GM18526 (cell line): ENCODE measurements around the gene FGD4.

Experiments
- POLR2A ChIP-seq: IDR thresholded peaks from 3 replicates; pipeline ENCODE4 v1.6.1; 2011; ENCODE audit not compliant: insufficient read length; ENCODE audit errors: extremely low read depth

FGD4 gene

DNA sequence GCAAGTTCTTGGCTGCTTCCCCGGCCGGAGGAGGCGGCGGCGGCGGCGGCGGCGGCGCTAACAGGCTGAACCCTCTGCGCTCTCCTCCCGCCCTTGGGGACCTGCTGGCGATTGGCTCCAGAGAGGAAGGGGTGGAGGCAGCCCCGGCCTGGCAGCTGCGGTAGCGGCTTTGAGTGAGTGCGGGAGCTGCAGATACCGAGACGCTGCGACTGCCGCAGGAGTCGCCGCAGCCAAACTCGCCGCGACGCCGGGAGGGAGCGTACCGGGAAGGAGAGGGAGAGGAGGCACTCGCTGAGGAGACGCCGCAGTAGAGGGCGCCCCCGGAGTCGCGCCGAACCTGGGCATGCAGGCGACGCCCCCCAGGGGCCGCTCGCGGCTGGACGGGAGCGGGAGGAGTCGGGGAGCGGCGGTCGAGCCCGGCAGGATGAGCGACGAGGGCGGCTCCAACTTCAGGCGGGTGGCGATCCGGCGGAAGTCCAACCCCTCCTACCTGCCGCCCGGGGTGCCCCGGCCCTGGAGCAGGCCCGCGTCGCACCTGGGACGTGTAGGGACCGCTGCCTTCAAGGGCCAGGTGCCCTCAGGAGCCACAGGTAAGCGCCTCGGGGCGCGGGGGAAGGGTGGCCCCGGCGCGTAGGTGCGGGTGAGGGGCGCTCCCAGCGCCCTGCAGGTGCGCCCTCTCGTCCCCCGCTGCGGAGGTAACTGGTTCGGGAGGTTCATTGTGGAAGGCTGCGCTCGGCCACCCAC, at the start of gene FGD4:
TSS of gene FGD4 (plus strand) at position 189 of the 744 bp plus-strand sequence.
- no peak for TF ChIP-seq POLR2A

DNA sequence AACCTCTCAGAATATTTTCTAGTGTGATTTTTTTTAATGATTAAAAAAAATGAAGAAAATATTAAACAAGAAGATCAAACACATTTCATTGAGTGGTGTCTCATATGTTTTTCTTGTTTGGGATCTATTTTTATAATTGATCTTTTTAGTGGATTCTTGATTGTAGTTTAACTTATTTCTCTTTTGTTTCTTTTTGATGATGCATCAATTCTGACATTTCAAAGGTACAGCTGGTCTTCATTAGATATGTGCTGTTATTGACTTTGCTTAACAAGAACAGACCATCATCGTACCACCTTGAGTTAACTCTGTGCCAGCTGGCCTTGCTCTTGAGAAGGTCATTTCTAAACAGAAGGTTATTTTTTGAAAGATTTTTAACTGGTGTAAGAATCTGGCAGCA, 45.8 kb upstream of the FGD4 start:
- no peak for TF ChIP-seq POLR2A

DNA sequence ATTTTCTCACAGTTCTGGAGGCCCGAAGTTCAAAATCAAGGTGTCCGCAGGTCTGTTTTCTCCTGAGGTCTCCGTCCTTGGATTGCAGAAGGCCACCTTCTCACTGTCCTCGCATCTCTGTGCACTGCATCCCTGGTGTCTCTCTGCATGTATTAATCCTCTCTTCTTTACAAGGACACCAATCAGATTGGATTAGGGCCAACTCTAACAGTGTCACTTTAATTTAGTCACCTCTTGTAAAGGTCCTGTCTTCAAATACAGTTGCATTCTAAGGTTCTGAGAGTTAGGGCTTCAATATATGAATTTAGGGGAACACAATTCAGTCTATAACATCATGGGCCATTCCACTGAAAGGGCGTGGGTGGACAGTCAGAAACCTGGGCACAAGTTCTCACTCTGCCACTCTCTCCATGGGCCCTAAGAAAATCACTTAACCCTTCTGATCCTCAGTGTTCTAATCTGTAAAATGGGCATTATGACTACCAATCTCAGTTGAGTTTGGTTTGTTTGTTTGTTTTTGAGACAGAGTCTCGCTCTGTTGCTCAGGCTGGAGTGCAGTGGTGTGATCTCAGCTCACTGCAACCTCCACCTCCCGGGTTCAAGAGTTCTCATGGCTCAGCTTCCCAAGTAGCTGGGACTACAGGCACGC, 41.6 kb upstream of the FGD4 start:
- no peak for TF ChIP-seq POLR2A

DNA sequence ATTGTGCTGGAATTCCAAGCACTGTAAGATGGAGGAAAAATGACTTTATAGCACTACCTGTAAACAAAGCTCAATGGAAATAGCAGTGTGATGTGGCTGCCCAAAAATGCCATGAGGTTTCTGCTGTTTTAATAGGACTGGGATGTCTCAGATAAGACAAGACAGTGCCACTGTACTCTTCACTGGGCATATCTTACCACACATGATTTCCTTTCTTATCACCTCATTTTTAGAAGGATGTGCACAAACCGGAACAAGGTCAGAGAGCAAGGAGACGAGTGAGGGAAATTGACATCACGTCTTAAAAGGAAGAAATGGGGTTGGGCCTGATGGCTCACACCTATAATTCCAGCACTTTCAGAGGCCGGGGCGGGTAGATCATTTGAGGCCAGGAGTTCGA, 38.4 kb upstream of the FGD4 start:
- no peak for TF ChIP-seq POLR2A

DNA sequence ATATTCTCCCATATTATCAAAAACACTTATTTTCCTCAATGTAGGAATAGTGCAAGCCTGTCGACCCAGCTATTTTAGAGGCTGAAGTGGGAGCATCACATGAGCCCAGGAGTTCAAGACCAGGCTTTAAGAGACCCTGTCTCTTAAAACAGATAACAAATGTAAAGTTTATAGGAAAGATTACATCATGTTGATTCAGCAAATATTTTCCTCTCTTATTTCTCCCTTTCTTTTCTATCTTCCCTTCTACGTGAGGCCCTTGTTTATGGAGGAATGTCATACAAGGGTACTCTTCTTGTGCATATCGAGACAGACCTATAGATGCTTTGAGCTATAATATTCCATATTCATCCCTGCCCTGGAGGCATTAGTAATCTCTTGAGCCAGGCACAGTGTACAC, 36.5 kb upstream of the FGD4 start:
- no peak for TF ChIP-seq POLR2A

DNA sequence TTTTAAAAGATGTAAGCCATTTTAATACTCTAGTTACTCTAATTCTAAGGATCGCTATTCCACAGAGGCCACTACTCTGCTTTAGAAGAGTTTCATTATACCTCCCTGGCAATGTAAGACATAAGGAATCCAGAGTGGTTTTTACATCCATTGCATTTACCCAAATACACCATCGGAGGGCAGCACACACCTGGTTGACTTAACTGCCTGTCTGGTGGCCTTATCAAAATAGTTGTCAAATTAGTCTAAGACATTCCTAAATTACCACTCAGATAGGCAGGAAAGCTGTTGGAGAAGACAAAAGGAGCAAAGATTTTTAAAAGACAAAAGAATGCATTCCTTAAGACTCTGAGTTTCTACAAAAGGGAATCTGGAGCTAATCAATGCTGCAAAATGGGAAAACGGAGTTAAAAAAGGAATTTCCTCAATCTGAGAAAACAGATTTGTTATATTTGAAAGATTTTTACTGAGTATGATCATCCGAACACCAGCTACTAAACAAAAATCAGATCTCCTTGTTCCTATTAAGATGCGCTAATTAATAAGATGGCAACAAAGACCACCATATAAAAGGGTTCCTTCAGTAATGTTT, 33.8 kb upstream of the FGD4 start:
- no peak for TF ChIP-seq POLR2A

DNA sequence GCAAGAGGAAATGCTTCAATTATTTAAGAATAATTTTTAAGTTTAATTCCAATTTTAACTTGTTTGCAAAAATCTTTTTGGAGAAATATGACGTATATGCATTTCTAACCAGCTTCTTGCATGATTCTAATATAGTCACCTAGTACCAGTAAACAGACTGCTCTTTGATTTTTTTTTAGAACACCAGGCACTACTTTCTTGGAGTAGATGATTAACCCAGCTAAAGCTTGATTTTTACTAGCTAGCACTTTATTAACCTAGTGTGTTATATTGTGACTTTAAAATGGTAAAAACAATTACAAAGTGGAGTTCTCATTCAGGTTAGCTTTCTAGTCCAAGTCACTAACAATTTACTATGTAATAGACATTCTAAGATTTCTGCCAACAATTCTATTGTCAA, 32.6 kb upstream of the FGD4 start:
- no peak for TF ChIP-seq POLR2A

DNA sequence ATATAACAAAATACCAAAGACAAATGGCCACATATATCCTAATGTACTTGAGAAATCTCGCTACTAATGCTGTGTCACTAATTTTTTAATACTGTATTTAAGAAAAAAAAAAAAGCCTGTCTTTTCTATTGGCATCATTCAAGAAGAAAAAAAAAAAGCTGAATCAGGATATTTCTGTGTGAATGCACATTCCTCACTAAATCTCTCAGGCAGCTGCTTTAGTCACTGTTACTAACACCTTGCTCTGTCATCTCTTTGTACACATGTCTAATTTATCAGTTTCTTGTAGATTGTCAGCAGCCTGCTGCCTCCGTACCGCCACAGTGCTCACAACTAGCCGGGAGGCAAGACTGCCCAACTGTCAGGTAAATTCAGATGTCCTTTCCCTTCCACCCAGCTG, 32.0 kb upstream of the FGD4 start:
- no peak for TF ChIP-seq POLR2A

DNA sequence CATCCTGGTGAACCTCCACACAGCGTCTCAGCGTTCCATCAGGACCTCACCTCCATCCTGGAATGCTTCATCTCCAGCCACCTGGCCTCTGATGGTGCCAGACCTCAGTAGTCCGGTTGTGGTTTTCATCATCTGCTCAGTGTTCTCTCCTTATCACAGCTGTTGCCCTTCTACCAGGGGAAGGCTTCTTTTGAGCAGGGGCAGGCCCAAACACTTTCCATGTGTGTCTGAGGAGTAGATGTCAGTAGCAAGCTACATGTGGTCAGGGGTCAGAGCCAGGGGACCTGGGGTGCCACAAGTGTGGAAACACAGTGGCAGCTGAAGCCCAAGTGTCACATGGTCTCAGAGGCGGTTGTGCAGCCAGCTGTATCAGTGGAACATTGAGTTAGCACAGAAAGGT, 30.2 kb upstream of the FGD4 start:
- no peak for TF ChIP-seq POLR2A

DNA sequence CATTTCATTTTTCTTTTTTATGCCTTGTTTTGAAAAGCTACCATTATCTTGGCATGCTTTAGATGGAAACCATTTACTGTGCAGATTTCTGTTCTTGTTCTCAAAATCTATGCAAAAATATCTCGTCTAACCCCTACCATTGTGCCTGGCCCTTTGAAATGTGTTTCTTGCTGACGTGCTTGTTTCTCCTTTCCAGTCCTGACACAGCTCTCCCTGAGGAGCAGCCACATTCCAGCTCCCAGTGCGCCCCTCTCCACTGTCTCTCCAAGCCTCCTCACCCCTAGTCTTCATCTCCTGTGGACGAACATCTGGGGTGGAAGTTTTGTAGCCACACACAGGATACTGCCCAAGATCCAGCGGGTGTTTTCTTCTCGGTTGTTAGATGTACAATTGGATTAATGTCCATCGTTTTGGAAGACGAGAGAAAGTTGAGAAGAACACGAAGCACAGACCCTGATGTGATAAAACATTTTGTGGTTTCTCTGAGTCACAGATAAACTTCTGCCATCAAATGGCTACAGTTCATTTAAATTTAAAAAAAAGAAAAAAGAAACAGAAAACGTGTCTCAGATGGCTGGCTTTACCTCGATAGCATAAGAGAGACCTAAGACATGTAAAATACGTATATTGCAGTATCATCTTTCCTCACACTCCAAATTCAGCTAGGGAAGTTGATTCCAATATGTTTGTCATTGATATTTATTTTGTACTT, 21.9 kb upstream of the FGD4 start:
- no peak for TF ChIP-seq POLR2A

DNA sequence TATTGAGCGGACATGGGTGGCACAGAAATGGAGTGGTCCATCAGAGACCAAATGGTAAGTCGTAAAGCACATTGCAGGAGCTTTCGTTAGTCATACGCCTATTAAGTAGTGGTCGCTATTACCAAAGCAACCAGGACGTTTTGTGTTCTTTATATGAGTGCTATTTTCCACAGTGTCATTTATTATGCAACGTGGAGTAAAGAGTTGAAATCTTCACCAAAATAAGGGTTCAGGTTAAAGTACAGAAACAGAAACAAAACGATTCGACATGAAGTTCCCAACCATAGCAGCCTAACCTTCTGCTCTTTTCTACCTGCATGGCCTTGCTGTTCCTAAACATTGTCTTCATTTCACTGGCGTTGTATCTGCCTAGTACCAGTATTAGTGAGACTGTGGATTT, 20.1 kb upstream of the FGD4 start:
- no peak for TF ChIP-seq POLR2A

DNA sequence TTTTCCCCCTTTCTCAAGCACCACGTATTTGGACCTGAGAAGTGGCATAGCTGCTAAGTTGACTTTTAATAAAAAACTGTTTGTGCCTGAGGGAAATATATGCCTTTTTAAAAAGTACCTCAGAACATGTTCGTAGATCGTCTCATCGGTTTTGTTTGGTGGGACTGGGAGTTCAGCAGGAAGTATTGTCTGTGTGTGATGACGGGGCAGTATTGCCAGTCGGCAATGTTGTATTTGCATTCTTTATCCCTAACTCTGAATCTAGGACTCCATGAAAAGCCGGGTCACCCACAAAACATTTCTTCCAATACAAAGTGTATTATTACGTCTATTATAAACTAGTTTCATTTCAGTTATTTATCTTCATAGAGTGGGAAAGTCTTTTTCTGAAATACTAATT, 19.7 kb upstream of the FGD4 start:
- no peak for TF ChIP-seq POLR2A

DNA sequence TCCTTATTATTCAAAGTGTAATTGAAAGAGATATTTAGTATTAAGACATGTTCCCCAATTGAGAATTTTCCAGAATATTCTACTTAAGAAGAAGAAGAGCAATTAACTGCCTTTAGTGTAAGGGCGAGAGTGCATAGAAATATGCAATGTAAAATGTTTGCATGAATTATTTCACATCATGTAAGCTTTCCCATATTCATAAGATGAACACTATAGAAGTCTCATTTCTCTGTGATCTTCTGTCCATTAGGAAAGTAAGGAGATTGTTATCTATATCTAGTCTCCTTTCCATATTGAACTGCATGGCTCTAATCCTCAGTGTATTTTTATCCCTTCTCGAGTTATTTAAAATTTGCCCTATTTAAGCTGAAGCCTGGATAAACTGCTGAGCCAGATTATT, 17.1 kb upstream of the FGD4 start:
- no peak for TF ChIP-seq POLR2A

DNA sequence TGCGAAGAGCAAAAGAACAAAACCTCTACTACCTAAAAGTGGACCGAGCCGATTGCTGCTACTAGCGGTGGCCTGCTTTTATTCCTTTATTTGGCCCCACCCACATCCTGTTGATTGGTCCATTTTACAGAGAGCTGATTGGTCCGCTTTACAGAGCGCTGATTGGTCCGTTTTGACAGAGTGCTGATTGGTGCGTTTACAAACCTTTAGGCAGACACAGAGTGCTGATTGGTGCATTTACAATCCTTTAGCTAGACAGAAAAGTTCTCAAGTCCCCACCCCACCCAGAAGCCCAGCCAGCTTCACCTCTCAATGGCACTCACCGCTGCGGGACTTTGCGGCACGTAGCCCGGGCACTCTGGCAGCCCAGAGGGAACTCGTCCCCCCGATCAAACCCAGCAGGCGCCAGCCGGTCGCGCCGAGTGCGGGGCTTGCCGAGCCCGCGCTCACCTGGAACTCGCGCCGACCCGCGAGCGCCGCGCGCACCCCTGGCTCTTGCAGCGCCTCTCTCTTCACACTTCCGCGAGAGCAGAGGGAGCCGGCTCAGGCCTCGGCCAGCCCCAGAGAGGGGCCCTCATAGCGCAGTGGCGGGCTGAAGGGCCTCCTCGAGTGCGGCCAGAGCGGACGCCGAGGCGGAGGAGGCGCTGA, 8.7 kb upstream of the FGD4 start:
- no peak for TF ChIP-seq POLR2A

DNA sequence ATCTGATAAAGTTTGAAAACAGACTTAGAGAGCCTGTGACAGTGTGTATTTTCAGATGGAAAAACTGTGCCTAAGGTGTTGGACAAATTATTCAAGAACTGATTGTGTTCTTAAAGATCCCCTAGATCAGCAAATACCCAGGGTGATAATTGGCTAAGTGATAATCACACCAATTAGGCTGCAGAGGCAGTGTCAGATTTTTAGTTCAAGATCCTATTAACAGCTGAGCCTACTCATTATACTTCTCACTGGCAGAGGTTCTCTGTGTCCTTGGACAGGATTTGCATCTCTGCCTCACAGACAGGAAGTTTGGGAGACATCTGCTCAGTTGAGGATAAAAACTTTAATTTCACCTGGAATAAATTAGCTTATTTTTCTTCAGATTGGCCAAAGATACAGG, 4.3 kb upstream of the FGD4 start:
- TF ChIP-seq POLR2A: no peak

DNA sequence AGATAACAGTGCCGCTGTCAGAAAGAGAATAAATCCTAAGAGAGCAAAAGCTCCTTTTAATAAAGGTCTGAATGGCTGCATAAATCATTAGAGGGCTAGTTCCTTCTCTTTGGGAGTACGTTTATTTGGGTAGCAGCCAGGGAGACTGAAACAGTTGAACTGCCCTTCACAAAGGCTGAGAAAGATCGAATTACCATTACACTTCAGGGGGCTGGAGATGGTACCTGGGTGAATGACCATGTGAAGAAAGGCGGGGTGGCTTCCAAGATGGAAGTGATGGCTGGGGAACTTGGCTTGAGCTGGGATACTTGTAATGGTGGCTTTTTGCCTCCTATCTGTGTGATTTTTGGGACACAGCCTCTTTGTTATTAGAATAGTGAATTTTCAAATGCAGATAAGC, 1.7 kb upstream of the FGD4 start:
- TF ChIP-seq POLR2A: no peak

DNA sequence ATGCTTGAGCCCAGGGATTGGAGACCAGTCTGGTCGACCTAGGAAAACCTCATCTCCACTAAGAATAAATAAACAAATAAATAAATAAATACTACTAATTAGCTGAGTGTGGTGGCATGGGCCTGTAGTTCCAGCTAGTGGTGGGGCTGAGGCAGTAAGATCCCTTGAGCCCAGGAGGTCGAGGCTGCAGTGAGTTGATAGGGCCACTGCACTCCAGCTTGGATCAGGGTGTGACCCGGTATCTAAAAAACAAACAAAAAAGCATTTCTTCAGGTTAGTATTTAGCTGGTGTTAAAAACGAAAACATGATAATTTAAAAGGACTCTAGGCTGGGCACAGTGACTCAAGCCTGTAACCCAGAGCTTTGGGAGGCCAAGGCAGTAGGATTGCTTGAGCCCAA, 1.2 kb upstream of the FGD4 start:
- TF ChIP-seq POLR2A: no peak
